Mesenchymal stem cell (in vitro differentiated cells and primary cell): ENCODE measurements around the gene SMAGP. TPM values are rescaled to one million over a fixed set of nuclear protein-coding genes. Genes with fewer than 3 reads are reported as not detected.
"Not testable (repeated sequence)": the region's sequence is repeated elsewhere in the genome, so short reads cannot be mapped to it uniquely, and the experiment has no call there.

Experiments used
- DNase-seq: peaks from one replicate; pipeline ENCODE4 v3.0.0-alpha.2; 2013
- H2AFZ ChIP-seq: one replicate; pipeline ENCODE4 v1.6.1; 2013; ENCODE audit warnings: low read depth, mild to moderate bottlenecking, control low read depth, inconsistent platforms, low read length, moderate library complexity
- H2AK5ac ChIP-seq: 2 replicates; pipeline ENCODE4 v1.6.1; 2013; ENCODE audit warnings: low read length, moderate library complexity, mild to moderate bottlenecking, inconsistent platforms; ENCODE audit not compliant: severe bottlenecking
- H2BK120ac ChIP-seq: one replicate; pipeline ENCODE4 v1.6.1; 2013; ENCODE audit warnings: low read depth, mild to moderate bottlenecking, inconsistent platforms, low read length, moderate library complexity
- H2BK12ac ChIP-seq, 2 experiments: one replicate each; pipeline ENCODE4 v1.6.1; 2013; ENCODE audit warnings: inconsistent platforms in 2 of 2, low read length in 2 of 2, mild to moderate bottlenecking in 2 of 2, moderate library complexity in 2 of 2, control low read depth in 1 of 2
- H2BK15ac ChIP-seq: one replicate; pipeline ENCODE4 v1.6.1; 2013; ENCODE audit warnings: mild to moderate bottlenecking, low read depth, inconsistent platforms; ENCODE audit not compliant: poor library complexity, severe bottlenecking
- H2BK5ac ChIP-seq: 2 replicates; pipeline ENCODE4 v1.6.1; 2013; ENCODE audit warnings: low read depth, mild to moderate bottlenecking, low read length, control low read depth, inconsistent platforms; ENCODE audit not compliant: poor library complexity, severe bottlenecking
- H3K14ac ChIP-seq, 2 experiments: one replicate each; pipeline ENCODE4 v1.6.1; 2013; ENCODE audit warnings: inconsistent platforms in 2 of 2, low read length in 2 of 2, control low read depth in 1 of 2, mild to moderate bottlenecking in 1 of 2, moderate library complexity in 1 of 2
- H3K18ac ChIP-seq, 2 experiments: one replicate each; pipeline ENCODE4 v1.6.1; 2013; ENCODE audit warnings: inconsistent platforms in 2 of 2, low read length in 2 of 2, control low read depth in 1 of 2, low read depth in 1 of 2, mild to moderate bottlenecking in 1 of 2
- H3K23ac ChIP-seq, 2 experiments: one replicate each; pipeline ENCODE4 v1.6.1; 2013; ENCODE audit warnings: inconsistent platforms in 2 of 2, low read length in 2 of 2, mild to moderate bottlenecking in 2 of 2, moderate library complexity in 2 of 2, control low read depth in 1 of 2
- H3K27ac ChIP-seq: 2 replicates; pipeline ENCODE4 v1.5.1; 2013; ENCODE audit warnings: mild to moderate bottlenecking, moderate library complexity, low read length, control low read depth, inconsistent platforms; ENCODE audit not compliant: poor library complexity, severe bottlenecking
- H3K27me3 ChIP-seq, 2 experiments: 2 replicates each; pipeline versions ENCODE4 v1.6.1 to v1.7.0; 2013; ENCODE audit warnings: low read length in 2 of 2, mild to moderate bottlenecking in 2 of 2, moderate library complexity in 2 of 2, control low read depth in 1 of 2, inconsistent platforms in 1 of 2; ENCODE audit not compliant: control insufficient read depth in 1 of 2, insufficient read depth in 1 of 2
- H3K36me3 ChIP-seq, 2 experiments: 2 replicates each; pipeline versions ENCODE4 v1.6.1 to v1.7.0; 2013; ENCODE audit warnings: low read length in 2 of 2, control low read depth in 1 of 2, inconsistent platforms in 1 of 2, low read depth in 1 of 2, mild to moderate bottlenecking in 1 of 2; ENCODE audit not compliant: insufficient read depth in 2 of 2, control insufficient read depth in 1 of 2
- H3K4ac ChIP-seq, 2 experiments: one replicate each; pipeline ENCODE4 v1.6.1; 2013; ENCODE audit warnings: inconsistent platforms in 2 of 2, low read length in 2 of 2, mild to moderate bottlenecking in 2 of 2, moderate library complexity in 2 of 2, control low read depth in 1 of 2, low read depth in 1 of 2
- H3K4me1 ChIP-seq: 2 replicates; pipeline ENCODE4 v1.6.1; 2013; ENCODE audit warnings: low read depth, low read length, control low read depth; ENCODE audit not compliant: control insufficient read depth, insufficient read depth
- H3K4me2 ChIP-seq: 2 replicates; pipeline ENCODE4 v1.6.1; 2013; ENCODE audit warnings: low read length, mild to moderate bottlenecking, inconsistent platforms; ENCODE audit not compliant: poor library complexity, severe bottlenecking
- H3K4me3 ChIP-seq, 2 experiments: 2 replicates each; pipeline versions ENCODE4 v1.5.1 to v1.7.0; 2013; ENCODE audit warnings: low read length in 2 of 2, mild to moderate bottlenecking in 2 of 2, control low read depth in 1 of 2, low read depth in 1 of 2; ENCODE audit not compliant: insufficient read depth in 1 of 2
- H3K79me1 ChIP-seq: replicated peaks from 2 replicates; pipeline ENCODE4 v1.6.1; 2013; ENCODE audit warnings: mild to moderate bottlenecking, control low read depth, low read length, inconsistent platforms; ENCODE audit not compliant: poor library complexity, severe bottlenecking
- H3K9ac ChIP-seq: 2 replicates; pipeline ENCODE4 v1.7.0; 2013; ENCODE audit warnings: mild to moderate bottlenecking, low read length, moderate library complexity
- H3K9me3 ChIP-seq: 2 replicates; pipeline ENCODE4 v1.7.0; 2013; ENCODE audit warnings: mild to moderate bottlenecking, low read length; ENCODE audit not compliant: control insufficient read depth
- H4K8ac ChIP-seq: one replicate; pipeline ENCODE4 v1.6.1; 2013; ENCODE audit warnings: inconsistent platforms, mild to moderate bottlenecking, low read length, moderate library complexity
- H4K91ac ChIP-seq: one replicate; pipeline ENCODE4 v1.6.1; 2013; ENCODE audit warnings: mild to moderate bottlenecking, low read length, inconsistent platforms
- WGBS: methylation state at CpG from one replicate; pipeline ENCODE4 v1.1.7; 2013; ENCODE audit warnings: mixed read lengths; 5-methylcytosine and 5-hydroxymethylcytosine counted together
- polyA plus RNA-seq, 2 experiments: library from polyadenylated mRNA; stranded (reverse); fragments of 200-250 nt; gene quantifications; one replicate each; pipeline ENCODE4 v1.2.3, GENCODE V29; 2013

Gene SMAGP
- 20.2 TPM for polyA plus RNA-seq (2013, experiment 1 of 2)
- 20.5 TPM for polyA plus RNA-seq (2013, experiment 2 of 2)

GRCh38 chr12:51270067-51270950 lies at the start of gene SMAGP:
TSS of gene SMAGP (minus strand) at chr12:51270415. CDS start at chr12:51269278, 1,137 bp downstream.
- H4K91ac ChIP-seq = peak within 1 kb of the TSS; percentile 44
- peak within 1 kb of the TSS; percentile 32 for H3K27ac ChIP-seq
- peak within 1 kb of the TSS in 1 of 2 experiments; percentile 38 for H3K14ac ChIP-seq
- H3K36me3 ChIP-seq = peaks cover 0 to 2% of the 10 kb centered on the region in 2 experiments
- H3K23ac ChIP-seq = peak within 1 kb of the TSS in 1 of 2 experiments; percentile 60
- peaks cover 4% of the 10 kb centered on the region for H3K79me1 ChIP-seq
- peak; percentile 53 for DNase-seq
- H3K4me2 ChIP-seq = peak within 1 kb of the TSS; percentile 96
- peak within 1 kb of the TSS; percentile 89 to 91 for H3K4me3 ChIP-seq
- peak within 1 kb of the TSS; percentile 57 for H4K8ac ChIP-seq
- H2AK5ac ChIP-seq = no peak within 1 kb of the TSS
- no peaks in the 10 kb centered on the region for H3K27me3 ChIP-seq
- H3K9me3 ChIP-seq = no peaks in the 10 kb centered on the region
- WGBS = under 1% methylated on average over 39 of the region's 83 CpGs
- H2BK15ac ChIP-seq = peak within 1 kb of the TSS; percentile 89
- H3K4me1 ChIP-seq = peaks cover 3% of the 10 kb centered on the region
- H3K4ac ChIP-seq = peak within 1 kb of the TSS in 1 of 2 experiments; percentile 57
- H2BK5ac ChIP-seq = no peak within 1 kb of the TSS
- peak within 1 kb of the TSS; percentile 95 for H2BK120ac ChIP-seq
- peak within 1 kb of the TSS; percentile 94 to 96 for H3K18ac ChIP-seq
- peak within 1 kb of the TSS; percentile 91 for H3K9ac ChIP-seq
- peak within 1 kb of the TSS; percentile 83 for H2AFZ ChIP-seq
- H2BK12ac ChIP-seq = peak within 1 kb of the TSS in 1 of 2 experiments; percentile 64

GRCh38 chr12:51318846-51319599 lies 48.8 kb upstream of the SMAGP start:
- H2BK15ac ChIP-seq = no peak overlapping the region

GRCh38 chr12:51318057-51318806 lies 48.0 kb upstream of the SMAGP start:
- not testable (repeated sequence) for H3K4me2 ChIP-seq, H2BK5ac ChIP-seq, H3K27ac ChIP-seq, H3K18ac ChIP-seq, H3K4me1 ChIP-seq, H3K79me1 ChIP-seq, H3K9ac ChIP-seq, H2BK15ac ChIP-seq, H3K4ac ChIP-seq, H2AFZ ChIP-seq, H3K9me3 ChIP-seq, H3K27me3 ChIP-seq, H2AK5ac ChIP-seq, H2BK120ac ChIP-seq, H3K23ac ChIP-seq, H3K4me3 ChIP-seq, H3K36me3 ChIP-seq, DNase-seq, H4K8ac ChIP-seq, H2BK12ac ChIP-seq, H4K91ac ChIP-seq, H3K14ac ChIP-seq
- 97% methylated on average over 7 of the region's 8 CpGs for WGBS

More at GRCh38 chr12:51318846-51319599, 48.8 kb upstream of the SMAGP start:
- Histone ChIP-seq H3K79me1 (no peaks in the 10 kb centered on the region), H4K91ac (no peak overlapping the region), H3K36me3 (no peaks in the 10 kb centered on the region), H4K8ac (no peak overlapping the region), H3K4me2 (no peak overlapping the region), H2BK12ac (no peak overlapping the region), H2AFZ (no peak overlapping the region), H3K27ac (no peak overlapping the region), H3K23ac (no peak overlapping the region), H3K4me1 (no peaks in the 10 kb centered on the region), H3K18ac (no peak overlapping the region), H2BK5ac (no peak overlapping the region), H3K4me3 (no peak overlapping the region), H3K4ac (no peak overlapping the region), H2AK5ac (no peak overlapping the region), H3K14ac (no peak overlapping the region), H2BK120ac (no peak overlapping the region), H3K27me3 (no peaks in the 10 kb centered on the region), H3K9ac (no peak overlapping the region), H3K9me3 (no peaks in the 10 kb centered on the region)
- no peak for DNase-seq
- 95% methylated on average over 1 of the region's 3 CpGs for WGBS
